Stomach (tissue), 9 donors: ENCODE data around the gene SCAI. TPM values are rescaled to one million over a fixed set of nuclear protein-coding genes. Genes with fewer than 3 reads are reported as not detected.

ENCODE experiments used
- DNase-seq, 2 donors: peaks; one replicate each; pipeline versions ENCODE4 v3.0.0 to v3.0.0-alpha.2; 2013 to 2019
- H3K27ac ChIP-seq, 5 donors: fragments of 200-600 bp in 4 of 5; sonication (generic) in 4 of 5; one replicate each; pipeline ENCODE4 v1.5.1; 2013 to 2019; ENCODE audit warnings: mild to moderate bottlenecking in 1 of 5, moderate library complexity in 1 of 5
- H3K27me3 ChIP-seq, 3 donors: fragments of 200-600 bp; sonication (generic); one replicate each; pipeline ENCODE4 v1.5.1; 2017 to 2019; ENCODE audit warnings: mixed run types in 1 of 3
- H3K36me3 ChIP-seq, 4 donors: fragments of 200-600 bp; sonication (generic); 1 replicate in 3 of 4; 2 replicates in 1 of 4; pipeline ENCODE4 v1.5.1; 2016 to 2019
- H3K4me1 ChIP-seq, 4 donors: fragments of 200-600 bp; sonication (generic); one replicate each; pipeline ENCODE4 v1.5.1; 2016 to 2019
- H3K4me3 ChIP-seq, 4 donors: fragments of 200-600 bp; sonication (generic) in 3 of 4; one replicate each; pipeline ENCODE4 v1.5.1; 2016 to 2019; ENCODE audit warnings: mild to moderate bottlenecking in 1 of 4
- H3K9me3 ChIP-seq, 4 donors: fragments of 200-600 bp; sonication (generic); one replicate each; pipeline ENCODE4 v1.5.1; 2016 to 2019
- EP300 ChIP-seq: sonication (generic); formaldehyde crosslinking; IDR thresholded peaks from one replicate; pipeline ENCODE4 v1.6.1; 2017; ENCODE audit warnings: antibody characterized with exemption
- POLR2A ChIP-seq, 4 donors: fragments of 450-650 bp; IDR thresholded peaks; one replicate each; pipeline ENCODE4 v1.6.1; 2016; ENCODE audit warnings: antibody characterized with exemption in 4 of 4, control low read depth in 2 of 4, mild to moderate bottlenecking in 1 of 4, moderate library complexity in 1 of 4
- POLR2AphosphoS5 ChIP-seq, 3 donors: sonication (generic); formaldehyde crosslinking; IDR thresholded peaks; one replicate each; pipeline ENCODE4 v1.6.1; 2016; ENCODE audit warnings: antibody characterized with exemption in 3 of 3
- WGBS, 5 donors: extraction: QIAGEN DNeasy Blood & Tissue Kit in 3 of 5; methylation state at CpG; one replicate each; pipeline versions ENCODE4 v1.1.5 to v1.1.7; 2013 to 2018; 5-methylcytosine and 5-hydroxymethylcytosine counted together
- intact Hi-C: fragments of 100-400 bp; cut with DNase I; formaldehyde crosslinking; loops from one replicate; pipeline ENCODE4 v1.15.1; 2023; ENCODE audit warnings: low total_unique reads
- polyA plus RNA-seq, 3 donors: library from polyadenylated mRNA; stranded (reverse); fragments of 200-250 nt; gene quantifications; one replicate each; pipeline ENCODE4 v1.2.3, GENCODE V29; 2013
- total RNA-seq, 5 donors: library from RNA; depleted of rRNA; stranded (reverse); fragments of >200 nt; gene quantifications; one replicate each; pipeline versions ENCODE4 v1.1.0 to v1.2.3, GENCODE V29; 2014 to 2016
- TF ChIP-seq, protein P1 (sequence below), 7 experiments: fragments of 450-650 bp in 4 of 7; fragments of 200-600 bp in 3 of 7; sonication (generic) in 3 of 7; IDR thresholded peaks; one replicate each; pipeline ENCODE4 v1.5.1; 2016 to 2019; ENCODE audit warnings: antibody characterized with exemption in 7 of 7, control low read depth in 2 of 7, mild to moderate bottlenecking in 1 of 7
- donor health status: healthy with polysubstance abuse.
- donor health status: Bipolar disorder and iron deficiency.
- donor health status: healthy.

SCAI gene
- total and polyA plus RNA-seq, 8 donors = 0.46 to 21.0 (median 3.1) TPM

DNA sequence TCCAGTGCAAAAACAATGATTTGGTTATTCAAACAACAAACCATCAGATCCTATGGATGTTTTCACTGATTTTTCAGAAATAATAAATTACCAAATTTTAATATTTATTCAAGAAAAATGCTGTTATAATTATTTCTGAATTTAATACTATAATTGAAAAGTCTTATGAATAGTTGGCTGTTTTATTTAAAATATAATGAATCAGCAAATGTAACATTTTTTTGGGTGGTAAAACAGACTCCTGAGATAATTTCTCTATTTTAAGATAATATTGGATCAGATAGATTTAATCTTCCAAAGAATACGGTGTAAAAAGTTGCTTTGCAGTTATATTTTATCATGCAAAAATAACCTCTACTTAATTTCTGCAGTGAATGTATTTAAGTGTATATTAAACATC, 197.2 kb downstream of the SCAI start:
- Histone ChIP-seq H3K9me3 (no peaks in the 10 kb centered on the region), H3K4me1 (peaks cover 4 to 10% (median 9%) of the 10 kb centered on the region in 4 donors), H3K27ac (no peak overlapping the region), H3K27me3 (no peaks in the 10 kb centered on the region), H3K36me3 (no peaks in the 10 kb centered on the region), H3K4me3 (no peak overlapping the region)
- 76 to 91% (median 86%) methylated on average over 1 of the region's 1 CpG for WGBS, 5 donors
- no peak for TF ChIP-seq POLR2A (IDR thresholded peaks at IDR 0.05)
- TF ChIP-seq, protein P1, sequence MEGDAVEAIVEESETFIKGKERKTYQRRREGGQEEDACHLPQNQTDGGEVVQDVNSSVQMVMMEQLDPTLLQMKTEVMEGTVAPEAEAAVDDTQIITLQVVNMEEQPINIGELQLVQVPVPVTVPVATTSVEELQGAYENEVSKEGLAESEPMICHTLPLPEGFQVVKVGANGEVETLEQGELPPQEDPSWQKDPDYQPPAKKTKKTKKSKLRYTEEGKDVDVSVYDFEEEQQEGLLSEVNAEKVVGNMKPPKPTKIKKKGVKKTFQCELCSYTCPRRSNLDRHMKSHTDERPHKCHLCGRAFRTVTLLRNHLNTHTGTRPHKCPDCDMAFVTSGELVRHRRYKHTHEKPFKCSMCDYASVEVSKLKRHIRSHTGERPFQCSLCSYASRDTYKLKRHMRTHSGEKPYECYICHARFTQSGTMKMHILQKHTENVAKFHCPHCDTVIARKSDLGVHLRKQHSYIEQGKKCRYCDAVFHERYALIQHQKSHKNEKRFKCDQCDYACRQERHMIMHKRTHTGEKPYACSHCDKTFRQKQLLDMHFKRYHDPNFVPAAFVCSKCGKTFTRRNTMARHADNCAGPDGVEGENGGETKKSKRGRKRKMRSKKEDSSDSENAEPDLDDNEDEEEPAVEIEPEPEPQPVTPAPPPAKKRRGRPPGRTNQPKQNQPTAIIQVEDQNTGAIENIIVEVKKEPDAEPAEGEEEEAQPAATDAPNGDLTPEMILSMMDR (IDR thresholded peaks at IDR 0.05) = no peak
- TF ChIP-seq EP300 = no peak
- TF ChIP-seq POLR2AphosphoS5 (IDR thresholded peaks at IDR 0.05) = no peak
- intact Hi-C loops = loop anchor here (10.0 kb wide), 1 partner anchor 199 kb away; the partner anchor contains the start of gene SCAI
- DNase-seq = no peak

DNA sequence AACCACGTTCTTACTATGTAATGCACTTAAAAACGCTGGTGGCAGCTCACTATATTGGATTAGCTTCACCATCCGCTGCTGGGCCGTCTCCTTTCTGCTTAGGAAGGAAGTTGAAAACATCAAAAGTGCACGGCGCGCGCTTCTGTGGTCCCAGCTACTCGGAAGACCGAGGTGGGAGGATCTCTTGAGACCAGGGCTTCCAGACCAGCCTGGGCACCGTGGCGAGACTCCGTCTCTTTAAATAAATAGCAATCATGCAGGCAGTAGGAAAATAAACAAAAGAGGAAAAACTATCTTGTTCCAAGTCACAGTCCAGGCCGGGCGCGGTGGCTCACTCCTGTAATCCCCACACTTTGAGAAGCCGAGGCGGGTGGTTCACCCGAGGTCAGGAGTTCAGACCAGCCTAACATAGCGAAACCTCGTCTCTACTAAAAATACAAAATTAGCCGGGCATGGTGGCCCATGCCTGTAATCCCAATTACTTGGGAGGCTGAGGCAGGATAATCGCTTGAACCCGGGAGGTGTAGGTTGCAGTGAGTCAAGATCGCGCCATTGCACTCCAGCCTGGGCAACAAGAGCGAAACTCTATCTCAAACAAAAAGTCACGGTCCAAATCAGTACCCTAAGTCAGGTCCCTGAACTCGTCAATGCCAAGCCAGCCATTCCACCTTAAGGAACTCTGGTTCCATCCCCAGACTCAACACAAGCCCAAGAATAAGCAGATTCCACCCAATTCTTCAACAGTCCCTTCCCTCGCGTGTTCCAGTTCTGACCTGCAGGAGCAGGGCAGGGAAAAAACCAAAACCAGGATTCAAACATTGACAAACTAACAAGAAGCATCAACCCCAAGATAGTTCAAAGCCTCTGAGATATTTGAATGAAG, 201.4 kb downstream of the SCAI start:
- Histone ChIP-seq H3K27ac (peak overlapping the region; percentile 93 to 98 (median 96)), H3K27me3 (no peaks in the 10 kb centered on the region), H3K9me3 (no peaks in the 10 kb centered on the region), H3K36me3 (peaks cover 0 to 19% (median 15%) of the 10 kb centered on the region in 4 donors), H3K4me3 (peak overlapping the region; percentile 59 to 85 (median 82)), H3K4me1 (peaks cover 10 to 34% (median 20%) of the 10 kb centered on the region in 4 donors)
- TF ChIP-seq, protein P1 (IDR thresholded peaks at IDR 0.05) = no peak
- TF ChIP-seq POLR2A (IDR thresholded peaks at IDR 0.05) (no peak), EP300 (no peak), POLR2AphosphoS5 (IDR thresholded peaks at IDR 0.05) (no peak)
- peak; percentile 64 to 84 for DNase-seq
- 9 to 13% (median 10%) methylated on average over 30 to 31 of the region's 31 CpGs for WGBS, 5 donors
- intact Hi-C loops = loop anchor here (10.0 kb wide), 1 partner anchor 203 kb away; the partner anchor contains the start of gene SCAI

DNA sequence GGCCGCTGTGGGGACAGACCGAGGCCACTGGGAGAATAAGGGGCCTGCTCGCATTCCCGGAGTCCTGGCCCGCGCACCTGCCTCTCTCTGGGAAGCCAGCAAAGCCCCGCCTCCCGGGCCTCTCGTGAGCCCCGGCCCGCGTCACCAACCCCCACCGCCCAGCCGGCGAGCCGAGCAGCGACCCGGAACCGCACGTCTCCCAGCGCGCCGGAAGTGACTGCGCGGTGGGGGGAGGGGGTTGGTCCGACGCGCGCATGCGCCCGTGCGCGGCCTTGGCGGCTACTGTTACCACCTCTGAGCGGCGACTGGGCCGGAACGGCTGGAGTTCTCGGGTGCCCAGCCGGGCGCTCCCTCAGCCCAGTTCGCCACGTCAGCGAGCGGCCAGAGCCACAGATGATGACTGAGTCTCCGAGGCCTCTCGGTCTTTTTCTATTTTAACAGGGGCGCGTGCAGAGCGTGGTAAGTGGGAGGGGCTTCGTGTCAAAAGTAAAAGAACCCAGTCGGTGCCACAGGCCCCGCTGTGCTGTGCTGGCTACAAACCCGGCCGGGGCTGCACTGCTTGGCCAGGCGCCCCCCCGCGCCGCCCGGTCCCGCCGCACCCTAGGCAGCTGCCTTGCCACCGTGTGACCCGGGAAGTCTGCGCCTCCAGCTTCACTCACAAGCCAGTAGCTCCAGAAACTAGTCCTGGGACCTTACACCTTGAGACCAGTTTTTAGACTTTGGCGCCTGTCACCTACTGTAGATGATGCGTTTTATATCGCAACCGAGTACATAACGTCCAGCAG, 202.2 kb downstream of the SCAI start, which contains the start of gene GOLGA1:
Gene GOLGA1 (minus strand): TSS at position 190 of the 785 bp plus-strand sequence. CDS start 2,372 bp downstream, outside the sequence.
- WGBS, 5 donors = 0 to 1% (median 0%) methylated on average over 14 to 70 of the region's 70 CpGs
- Histone ChIP-seq H3K27me3 (no peaks in the 10 kb centered on the region), H3K27ac (peak within 1 kb of the TSS; percentile 93 to 98 (median 96)), H3K36me3 (peaks cover 0 to 27% (median 23%) of the 10 kb centered on the region in 4 donors), H3K4me3 (peak within 1 kb of the TSS; percentile 59 to 85 (median 82)), H3K9me3 (no peaks in the 10 kb centered on the region), H3K4me1 (peaks cover 10 to 34% (median 20%) of the 10 kb centered on the region in 4 donors)
- intact Hi-C loops = loop anchor here (10.0 kb wide), 1 partner anchor 204 kb away; the partner anchor contains the start of gene SCAI
- peak; percentile 98 to 99 for DNase-seq
- TF ChIP-seq POLR2A (IDR thresholded peaks at IDR 0.05) = peak in 2 of 4 donors; percentile 7 to 78
- TF ChIP-seq, protein P1 (IDR thresholded peaks at IDR 0.05) = no peak
- peak; percentile 11 for TF ChIP-seq EP300
- peak; percentile 88 to 97 (median 94) for TF ChIP-seq POLR2AphosphoS5 (IDR thresholded peaks at IDR 0.05)

DNA sequence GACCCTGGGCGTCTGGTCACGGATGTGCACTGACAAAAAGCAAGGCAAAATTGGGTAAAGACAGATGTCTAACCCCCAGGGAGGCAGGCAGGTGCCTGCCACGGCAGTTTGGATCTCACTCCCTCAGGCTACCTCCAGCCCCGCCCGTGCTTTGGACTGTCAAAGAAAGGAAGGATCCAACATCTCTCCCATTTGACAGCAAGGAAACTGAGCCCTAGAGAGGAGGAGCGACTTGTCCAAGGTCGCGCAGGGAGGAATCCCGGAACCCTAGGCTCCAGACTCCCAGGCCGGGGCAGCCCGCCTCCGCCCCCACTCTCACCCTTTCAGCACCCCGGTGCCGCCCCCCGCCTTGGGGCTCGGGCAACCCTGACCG, 202.8 kb downstream of the SCAI start:
- DNase-seq = no peak
- intact Hi-C loops = loop anchor here (10.0 kb wide), 1 partner anchor 204 kb away; the partner anchor contains the start of gene SCAI
- no peaks in the 10 kb centered on the region for H3K27me3 ChIP-seq
- H3K9me3 ChIP-seq = no peaks in the 10 kb centered on the region
- WGBS, 5 donors = 0 to 2% (median 1%) methylated on average over 8 to 17 of the region's 17 CpGs
- TF ChIP-seq EP300 (no peak), POLR2AphosphoS5 (IDR thresholded peaks at IDR 0.05) (no peak), POLR2A (IDR thresholded peaks at IDR 0.05) (no peak)
- TF ChIP-seq, protein P1 (IDR thresholded peaks at IDR 0.05) = no peak
- H3K27ac ChIP-seq = peak overlapping the region; percentile 93 to 98 (median 96)
- peaks cover 0 to 33% (median 29%) of the 10 kb centered on the region in 4 donors for H3K36me3 ChIP-seq
- H3K4me1 ChIP-seq = peaks cover 10 to 34% (median 20%) of the 10 kb centered on the region in 4 donors
- peak overlapping the region; percentile 59 to 85 (median 82) for H3K4me3 ChIP-seq
